Cardiac muscle cell (in vitro differentiated cells and primary cell): ENCODE measurements around the gene UTP18. TPM values are rescaled to one million over a fixed set of nuclear protein-coding genes. Genes with fewer than 3 reads are reported as not detected.
"Not testable (repeated sequence)": the region's sequence is repeated elsewhere in the genome, so short reads cannot be mapped to it uniquely, and the experiment has no call there.

Source experiments
- DNase-seq, 2 donors: peaks; one replicate each; pipeline versions ENCODE4 v3.0.0 to v3.0.0-alpha.2; 2010 to 2017; ENCODE audit warnings: low read depth in 1 of 2, low spot score in 1 of 2
- H3K27ac ChIP-seq: fragments of 200-600 bp; sonication (generic); 2 replicates; pipeline ENCODE4 v1.5.1; 2016
- H3K27me3 ChIP-seq: fragments of 200-600 bp; sonication (generic); 2 replicates; pipeline ENCODE4 v1.6.0; 2016; ENCODE audit warnings: control low read depth
- H3K36me3 ChIP-seq: fragments of 200-600 bp; sonication (generic); 2 replicates; pipeline ENCODE4 v1.5.1; 2016; ENCODE audit warnings: control low read depth
- H3K4me1 ChIP-seq: fragments of 200-600 bp; sonication (generic); 2 replicates; pipeline ENCODE4 v1.8.1; 2017; ENCODE audit warnings: low read depth, mild to moderate bottlenecking, mixed run types
- H3K4me3 ChIP-seq: fragments of 200-600 bp; sonication (generic); 2 replicates; pipeline ENCODE4 v1.5.1; 2016; ENCODE audit warnings: mild to moderate bottlenecking
- H3K9me3 ChIP-seq: fragments of 200-600 bp; sonication (generic); 2 replicates; pipeline ENCODE4 v1.5.1; 2017; ENCODE audit warnings: low read depth, mild to moderate bottlenecking, control low read depth
- CTCF ChIP-seq: IDR thresholded peaks from 2 replicates; pipeline ENCODE4 v1.5.1; 2012; ENCODE audit warnings: low read depth, mild to moderate bottlenecking, low read length
- polyA plus RNA-seq: library from polyadenylated mRNA; unstranded; fragments of >200 nt; fragmentation: Nextera tagmentation; extraction: Ambion mirVana; gene quantifications from 2 replicates; pipeline ENCODE4 v1.2.1, GENCODE V29; 2016
- total RNA-seq: library from RNA; depleted of rRNA; stranded (reverse); fragments of >200 nt; gene quantifications from 2 replicates; pipeline ENCODE4 v1.2.3, GENCODE V29; 2016

Gene UTP18
- total RNA-seq (18.1 and 19.2 TPM in 2 replicates), polyA plus RNA-seq (22.2 and 24.9 TPM in 2 replicates)

GRCh38 chr17:51260237-51261023, at the start of gene UTP18:
Gene UTP18 (plus strand): TSS chr17:51260546. CDS start chr17:51260585, 39 bp downstream.
- no peaks in the 10 kb centered on the region for H3K9me3 ChIP-seq
- H3K27ac ChIP-seq, result peak within 1 kb of the TSS; percentile 98
- H3K27me3 ChIP-seq, result no peaks in the 10 kb centered on the region
- H3K4me3 ChIP-seq, result peak within 1 kb of the TSS; percentile 71
- no peak for TF ChIP-seq CTCF
- DNase-seq, result peak; percentile 98 to 99
- no peaks in the 10 kb centered on the region for H3K36me3 ChIP-seq
- peaks cover 30% of the 10 kb centered on the region for H3K4me1 ChIP-seq

- H3K4me3 ChIP-seq, result no peak overlapping the region
- no peaks in the 10 kb centered on the region for H3K9me3 ChIP-seq
- H3K27ac ChIP-seq, result no peak overlapping the region
- no peak for TF ChIP-seq CTCF
- peaks cover 57% of the 10 kb centered on the region for H3K36me3 ChIP-seq
- H3K4me1 ChIP-seq, result no peaks in the 10 kb centered on the region
- DNase-seq, result peak in 1 of 2 donors; percentile 6
- H3K27me3 ChIP-seq, result no peaks in the 10 kb centered on the region
These were observed 45.4 kb upstream of the UTP18 start for GRCh38 chr17:51214920-51215319.

- Histone ChIP-seq H3K27me3 (no peaks in the 10 kb centered on the region), H3K4me3 (no peak overlapping the region), H3K4me1 (no peaks in the 10 kb centered on the region), H3K27ac (no peak overlapping the region), H3K36me3 (peaks cover 56% of the 10 kb centered on the region), H3K9me3 (no peaks in the 10 kb centered on the region)
- TF ChIP-seq CTCF, result no peak
- DNase-seq, result no peak
These were observed 42.4 kb upstream of the UTP18 start for GRCh38 chr17:51217946-51218345.

GRCh38 chr17:51221322-51221721, 39.0 kb upstream of the UTP18 start:
- no peak for TF ChIP-seq CTCF
- Histone ChIP-seq H3K9me3 (no peaks in the 10 kb centered on the region), H3K4me1 (no peaks in the 10 kb centered on the region), H3K4me3 (no peak overlapping the region), H3K27me3 (no peaks in the 10 kb centered on the region), H3K36me3 (peaks cover 64% of the 10 kb centered on the region), H3K27ac (no peak overlapping the region)
- DNase-seq, result no peak

- Histone ChIP-seq H3K36me3 (peaks cover 34% of the 10 kb centered on the region), H3K4me3 (no peak overlapping the region), H3K27me3 (no peaks in the 10 kb centered on the region), H3K27ac (no peak overlapping the region), H3K9me3 (no peaks in the 10 kb centered on the region), H3K4me1 (no peaks in the 10 kb centered on the region)
- peak in 1 of 2 donors; percentile 17 for DNase-seq
- no peak for TF ChIP-seq CTCF
These were observed 35.7 kb upstream of the UTP18 start for GRCh38 chr17:51224402-51225262.

- not testable (repeated sequence) for DNase-seq, H3K4me1 ChIP-seq, H3K9me3 ChIP-seq, H3K27ac ChIP-seq, H3K27me3 ChIP-seq, H3K4me3 ChIP-seq
- H3K36me3 ChIP-seq, result peaks cover 27% of the 10 kb centered on the region
These were observed 34.8 kb upstream of the UTP18 start for GRCh38 chr17:51225523-51225922.
